Measurements from ENCODE around the gene CARHSP1.

The CARHSP1 gene

GRCh38 chr16:8903004-8903403 is 34.2 kb upstream of the CARHSP1 start:
- in situ Hi-C loops (cut with HindIII; ENCODE audit: low pct_unique_long_range_greater_than_20kb, low sequenced_read_pairs), result no loop called here
- no peak for DNase-seq (ENCODE audit: low read depth in 1 of 2, low spot score in 1 of 2)
- TF ChIP-seq JUND (IDR thresholded peaks at IDR 0.05; ENCODE audit: low read depth), result no peak

- DNase-seq (ENCODE audit: low read depth in 1 of 2, low spot score in 1 of 2), result no peak
Measured at GRCh38 chr16:8901320-8901861, 32.6 kb upstream of the CARHSP1 start.

GRCh38 chr16:8900343-8900742 is 31.5 kb upstream of the CARHSP1 start:
- TF ChIP-seq JUND (IDR thresholded peaks at IDR 0.05; ENCODE audit: low read depth), result no peak
- in situ Hi-C loops (cut with HindIII; ENCODE audit: low pct_unique_long_range_greater_than_20kb, low sequenced_read_pairs), result no loop called here
- no peak for DNase-seq (ENCODE audit: low read depth in 1 of 2, low spot score in 1 of 2)

More at GRCh38 chr16:8901320-8901861, 32.6 kb upstream of the CARHSP1 start:
- no peak for TF ChIP-seq JUND (IDR thresholded peaks at IDR 0.05; ENCODE audit: low read depth)
- in situ Hi-C loops (cut with HindIII; ENCODE audit: low pct_unique_long_range_greater_than_20kb, low sequenced_read_pairs), result no loop called here

GRCh38 chr16:8899709-8900317 is 31.0 kb upstream of the CARHSP1 start:
- no peak for DNase-seq (ENCODE audit: low read depth in 1 of 2, low spot score in 1 of 2)
- TF ChIP-seq JUND (IDR thresholded peaks at IDR 0.05; ENCODE audit: low read depth), result no peak
- in situ Hi-C loops (cut with HindIII; ENCODE audit: low pct_unique_long_range_greater_than_20kb, low sequenced_read_pairs), result no loop called here

- in situ Hi-C loops (cut with HindIII; ENCODE audit: low pct_unique_long_range_greater_than_20kb, low sequenced_read_pairs), result no loop called here
- DNase-seq (ENCODE audit: low read depth in 1 of 2, low spot score in 1 of 2), result no peak
- no peak for TF ChIP-seq JUND (IDR thresholded peaks at IDR 0.05; ENCODE audit: low read depth)
Measured at GRCh38 chr16:8898660-8899318, 30.0 kb upstream of the CARHSP1 start.

- no peak for DNase-seq (ENCODE audit: low read depth in 1 of 2, low spot score in 1 of 2)
- no peak for TF ChIP-seq JUND (IDR thresholded peaks at IDR 0.05; ENCODE audit: low read depth)
- in situ Hi-C loops (cut with HindIII; ENCODE audit: low pct_unique_long_range_greater_than_20kb, low sequenced_read_pairs), result no loop called here
Measured at GRCh38 chr16:8894736-8895334, 26.0 kb upstream of the CARHSP1 start.

- in situ Hi-C loops (cut with HindIII; ENCODE audit: low pct_unique_long_range_greater_than_20kb, low sequenced_read_pairs), result no loop called here
- DNase-seq (ENCODE audit: low read depth in 1 of 2, low spot score in 1 of 2), result no peak
- no peak for TF ChIP-seq JUND (IDR thresholded peaks at IDR 0.05; ENCODE audit: low read depth)
Measured at GRCh38 chr16:8893976-8894690, 25.3 kb upstream of the CARHSP1 start.

- DNase-seq (ENCODE audit: low read depth in 1 of 2, low spot score in 1 of 2), result no peak
- TF ChIP-seq JUND (IDR thresholded peaks at IDR 0.05; ENCODE audit: low read depth), result no peak
- in situ Hi-C loops (cut with HindIII; ENCODE audit: low pct_unique_long_range_greater_than_20kb, low sequenced_read_pairs), result no loop called here
Measured at GRCh38 chr16:8893426-8893825, 24.6 kb upstream of the CARHSP1 start.

- in situ Hi-C loops (cut with HindIII; ENCODE audit: low pct_unique_long_range_greater_than_20kb, low sequenced_read_pairs), result no loop called here
- no peak for TF ChIP-seq JUND (IDR thresholded peaks at IDR 0.05; ENCODE audit: low read depth)
- DNase-seq (ENCODE audit: low read depth in 1 of 2, low spot score in 1 of 2), result no peak
Measured at GRCh38 chr16:8892101-8892575, 23.3 kb upstream of the CARHSP1 start.

- in situ Hi-C loops (cut with HindIII; ENCODE audit: low pct_unique_long_range_greater_than_20kb, low sequenced_read_pairs), result no loop called here
- no peak for TF ChIP-seq JUND (IDR thresholded peaks at IDR 0.05; ENCODE audit: low read depth)
- DNase-seq (ENCODE audit: low read depth in 1 of 2, low spot score in 1 of 2), result no peak
Measured at GRCh38 chr16:8890549-8890921, 21.7 kb upstream of the CARHSP1 start.

GRCh38 chr16:8889893-8890548 is 21.2 kb upstream of the CARHSP1 start:
- no peak for DNase-seq (ENCODE audit: low read depth in 1 of 2, low spot score in 1 of 2)
- in situ Hi-C loops (cut with HindIII; ENCODE audit: low pct_unique_long_range_greater_than_20kb, low sequenced_read_pairs), result no loop called here
- no peak for TF ChIP-seq JUND (IDR thresholded peaks at IDR 0.05; ENCODE audit: low read depth)

Data from T47D (cell line).